Measurements from ENCODE around the gene COL11A1.

- TF ChIP-seq, protein P1, sequence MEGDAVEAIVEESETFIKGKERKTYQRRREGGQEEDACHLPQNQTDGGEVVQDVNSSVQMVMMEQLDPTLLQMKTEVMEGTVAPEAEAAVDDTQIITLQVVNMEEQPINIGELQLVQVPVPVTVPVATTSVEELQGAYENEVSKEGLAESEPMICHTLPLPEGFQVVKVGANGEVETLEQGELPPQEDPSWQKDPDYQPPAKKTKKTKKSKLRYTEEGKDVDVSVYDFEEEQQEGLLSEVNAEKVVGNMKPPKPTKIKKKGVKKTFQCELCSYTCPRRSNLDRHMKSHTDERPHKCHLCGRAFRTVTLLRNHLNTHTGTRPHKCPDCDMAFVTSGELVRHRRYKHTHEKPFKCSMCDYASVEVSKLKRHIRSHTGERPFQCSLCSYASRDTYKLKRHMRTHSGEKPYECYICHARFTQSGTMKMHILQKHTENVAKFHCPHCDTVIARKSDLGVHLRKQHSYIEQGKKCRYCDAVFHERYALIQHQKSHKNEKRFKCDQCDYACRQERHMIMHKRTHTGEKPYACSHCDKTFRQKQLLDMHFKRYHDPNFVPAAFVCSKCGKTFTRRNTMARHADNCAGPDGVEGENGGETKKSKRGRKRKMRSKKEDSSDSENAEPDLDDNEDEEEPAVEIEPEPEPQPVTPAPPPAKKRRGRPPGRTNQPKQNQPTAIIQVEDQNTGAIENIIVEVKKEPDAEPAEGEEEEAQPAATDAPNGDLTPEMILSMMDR (IDR thresholded peaks at IDR 0.05), result no peak
- no peak for TF ChIP-seq POLR2A (IDR thresholded peaks at IDR 0.05)
Measured at GRCh38 chr1:103122983-103123720, 14.8 kb upstream of the COL11A1 start.

Data from esophagus squamous epithelium (tissue), 4 donors.